ENCODE results near the gene HMGB4.

The HMGB4 gene, protein sequence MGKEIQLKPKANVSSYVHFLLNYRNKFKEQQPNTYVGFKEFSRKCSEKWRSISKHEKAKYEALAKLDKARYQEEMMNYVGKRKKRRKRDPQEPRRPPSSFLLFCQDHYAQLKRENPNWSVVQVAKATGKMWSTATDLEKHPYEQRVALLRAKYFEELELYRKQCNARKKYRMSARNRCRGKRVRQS

GRCh38 chr1:33863779-33864178 lies at the start of gene HMGB4:
Gene HMGB4, plus strand, starts transcription at chr1:33864079. Its CDS starts 113 bp downstream, at chr1:33864192.
- DNase-seq: no peak

- no peak for DNase-seq
Measured at GRCh38 chr1:33814166-33814565, 49.7 kb upstream of the HMGB4 start.

GRCh38 chr1:33815061-33815460 lies 48.8 kb upstream of the HMGB4 start:
- DNase-seq: no peak

DNA sequence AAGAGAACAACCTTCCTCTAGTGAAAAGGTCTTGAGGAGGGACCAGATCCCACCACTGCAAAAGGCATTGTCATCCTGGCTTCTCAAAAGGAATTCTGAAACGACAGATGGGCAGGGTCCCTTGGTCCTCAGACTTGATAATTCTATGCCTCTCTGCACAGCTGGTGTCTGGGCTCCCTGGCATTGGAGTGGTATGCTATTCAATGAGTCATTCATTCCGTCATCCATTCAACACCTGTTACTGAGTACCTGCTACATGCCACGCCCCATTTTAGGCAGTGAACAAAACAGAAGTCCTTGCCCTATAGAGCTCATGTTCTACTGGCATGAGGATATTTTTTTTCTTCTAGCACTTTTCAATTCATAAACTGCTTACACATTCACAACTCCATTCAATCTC lies 45.8 kb upstream of the HMGB4 start:
- no peak for DNase-seq

GRCh38 chr1:33819290-33819912 lies 44.5 kb upstream of the HMGB4 start:
- DNase-seq: no peak

GRCh38 chr1:33819913-33820311 lies 44.0 kb upstream of the HMGB4 start:
- no peak for DNase-seq

DNA sequence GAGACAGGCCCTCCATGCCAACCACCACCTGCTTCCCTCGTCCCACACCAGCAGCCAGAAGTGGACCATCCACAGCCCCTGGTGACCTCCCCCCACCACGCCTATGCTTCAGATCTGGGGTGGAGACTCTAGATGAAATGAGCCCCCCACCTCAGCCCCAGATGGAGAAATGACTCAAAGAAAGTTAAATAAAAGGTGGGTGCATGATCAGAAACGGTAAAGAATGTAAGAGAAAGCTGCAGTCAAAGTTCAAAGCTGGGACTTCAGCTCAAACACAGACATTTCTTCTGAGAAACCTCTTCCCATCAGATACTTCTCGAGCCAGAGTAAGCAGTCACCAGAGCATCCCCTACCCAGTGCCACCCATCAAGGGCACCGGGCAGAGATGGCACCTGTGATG lies 43.1 kb upstream of the HMGB4 start:
- no peak for DNase-seq

GRCh38 chr1:33821291-33821690 lies 42.6 kb upstream of the HMGB4 start:
- DNase-seq: no peak

DNA sequence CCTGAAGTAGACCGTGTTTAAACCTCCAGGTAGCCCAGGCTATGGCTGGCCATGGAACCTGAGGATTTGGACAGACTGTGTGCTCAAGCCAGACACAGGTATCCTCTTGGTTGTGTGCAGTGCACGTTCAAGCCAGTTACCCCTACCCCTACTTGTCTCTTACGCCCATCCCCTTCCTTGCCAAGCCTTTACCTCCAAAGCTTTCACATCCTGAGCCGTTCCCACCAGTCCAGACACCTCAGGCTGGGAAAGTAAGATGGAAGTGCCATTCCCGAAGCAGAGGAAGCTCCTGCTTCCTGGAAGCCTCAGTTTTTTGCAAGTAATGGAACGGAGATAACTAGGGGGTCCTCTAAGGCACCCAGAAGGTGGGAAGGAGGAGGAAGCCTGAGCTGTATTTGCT lies 41.5 kb upstream of the HMGB4 start:
- no peak for DNase-seq

DNA sequence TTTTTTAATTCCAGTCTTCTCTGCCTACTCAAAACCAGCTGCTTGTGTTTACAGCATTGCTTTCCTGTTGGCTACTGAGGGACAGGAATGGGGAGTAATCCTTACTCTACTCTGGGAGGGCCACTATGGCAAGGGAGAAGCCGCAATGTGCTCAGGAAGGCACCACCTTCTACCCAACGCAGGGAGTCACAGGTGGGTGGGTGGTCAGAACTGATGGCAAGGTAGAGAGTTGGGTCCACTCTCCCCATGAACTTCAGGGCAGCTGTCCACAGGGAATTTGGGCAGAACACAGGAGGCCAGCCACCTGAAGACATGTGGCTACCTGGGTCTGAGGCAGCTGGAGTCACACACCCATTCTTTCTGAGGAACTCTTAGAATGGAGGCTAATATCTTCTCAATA lies 40.5 kb upstream of the HMGB4 start:
- no peak for DNase-seq

- no peak for DNase-seq
Measured at GRCh38 chr1:33823830-33824229, 40.0 kb upstream of the HMGB4 start.

DNA sequence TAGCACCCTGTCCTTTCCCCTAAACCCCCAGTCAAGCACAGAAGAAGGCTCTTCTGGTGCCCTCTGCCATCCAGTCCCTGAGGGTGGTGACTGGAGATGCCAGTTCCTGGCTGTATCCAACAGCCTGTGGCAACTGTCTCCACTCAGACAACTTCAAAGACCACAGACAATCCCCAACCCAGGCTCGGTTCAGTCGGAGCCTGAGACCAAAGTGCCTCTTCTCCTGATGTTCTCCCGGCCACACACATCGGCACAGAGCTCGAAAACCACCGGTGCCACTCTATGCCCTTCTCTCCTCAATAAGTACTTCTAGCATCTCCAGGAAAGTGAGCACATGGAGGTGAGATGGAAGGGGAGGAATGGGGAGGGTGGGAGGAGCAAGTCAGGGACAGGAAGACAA lies 39.6 kb upstream of the HMGB4 start:
- DNase-seq: no peak

- no peak for DNase-seq
Measured at GRCh38 chr1:33824971-33825370, 38.9 kb upstream of the HMGB4 start.

DNA sequence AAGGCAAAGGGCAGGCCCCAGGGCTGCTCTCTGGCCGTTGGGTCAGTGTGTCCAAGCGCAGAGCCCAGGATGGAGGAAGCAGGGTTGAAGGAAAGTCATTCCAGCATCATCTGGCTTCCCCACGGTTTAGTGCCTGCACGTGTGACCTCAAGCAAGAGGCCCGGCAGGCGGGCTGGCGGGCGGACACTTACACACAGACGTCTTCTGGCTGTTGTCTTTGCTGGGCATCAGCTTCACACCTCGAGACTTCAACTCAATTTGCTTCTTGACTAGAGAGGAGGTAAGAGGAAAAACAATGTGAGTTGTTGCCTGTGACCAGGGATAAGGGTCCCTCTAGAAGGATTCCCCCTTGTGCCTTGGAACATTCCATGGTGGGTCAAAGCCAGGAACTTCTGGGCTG lies 38.4 kb upstream of the HMGB4 start:
- DNase-seq: no peak

- no peak for DNase-seq
Measured at GRCh38 chr1:33826311-33826710, 37.6 kb upstream of the HMGB4 start.

DNA sequence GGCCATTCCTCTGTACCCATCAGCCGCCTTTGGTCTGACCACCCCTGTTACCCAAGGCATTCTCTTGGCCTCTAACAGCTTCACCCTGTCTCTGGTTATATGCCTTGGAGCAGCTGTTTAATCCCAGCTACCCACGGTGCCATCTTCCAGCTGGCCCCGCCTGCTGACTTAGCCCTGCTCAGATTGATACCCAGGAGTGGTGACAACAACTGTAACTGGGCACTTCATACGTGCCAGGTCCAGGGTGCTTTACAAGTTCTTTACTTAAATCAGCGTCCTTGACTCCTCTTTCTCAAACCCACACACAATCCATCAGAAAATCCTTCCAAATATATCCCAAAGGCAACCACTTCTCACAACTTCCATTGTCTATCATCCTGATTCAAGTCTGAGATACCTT lies 37.2 kb upstream of the HMGB4 start:
- no peak for DNase-seq

DNA sequence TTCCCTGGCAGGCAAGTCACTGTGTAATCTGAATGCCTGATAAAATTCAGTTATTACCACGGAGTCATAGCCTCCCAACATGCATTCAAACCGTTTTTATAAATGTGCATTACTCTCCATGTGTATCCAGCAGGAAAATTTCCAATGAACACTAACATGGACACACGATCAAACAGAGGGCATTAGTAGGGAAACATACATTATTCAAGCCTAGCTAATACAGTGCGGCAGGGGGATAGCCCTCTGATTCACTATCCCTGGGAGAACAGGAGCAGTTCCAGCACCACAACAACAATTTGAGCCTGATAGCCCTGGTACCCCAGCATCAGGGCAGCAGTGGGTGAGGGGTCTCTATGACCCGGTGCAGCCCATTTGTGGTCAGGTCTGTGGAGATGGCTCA lies 35.8 kb upstream of the HMGB4 start:
- DNase-seq: no peak

DNA sequence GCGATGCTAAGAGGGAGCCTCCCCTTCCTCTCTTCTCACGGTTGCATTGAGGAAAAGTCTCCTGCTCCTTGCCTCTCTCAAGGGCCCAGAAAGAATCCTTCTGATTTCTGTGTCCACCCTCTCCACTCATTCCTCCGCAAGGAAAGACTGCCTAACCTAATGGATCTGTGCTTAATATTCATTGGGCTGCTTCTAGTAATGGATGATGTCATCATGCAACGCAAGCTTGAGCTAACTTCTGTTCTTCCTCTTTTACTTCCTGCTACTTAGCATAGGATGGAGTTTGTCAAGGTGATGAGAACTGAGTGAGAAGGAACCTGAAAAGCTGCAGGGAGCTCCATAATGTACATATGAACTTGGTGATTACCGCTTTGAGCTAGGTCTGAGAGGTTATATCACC lies 35.2 kb upstream of the HMGB4 start:
- DNase-seq: no peak

DNA sequence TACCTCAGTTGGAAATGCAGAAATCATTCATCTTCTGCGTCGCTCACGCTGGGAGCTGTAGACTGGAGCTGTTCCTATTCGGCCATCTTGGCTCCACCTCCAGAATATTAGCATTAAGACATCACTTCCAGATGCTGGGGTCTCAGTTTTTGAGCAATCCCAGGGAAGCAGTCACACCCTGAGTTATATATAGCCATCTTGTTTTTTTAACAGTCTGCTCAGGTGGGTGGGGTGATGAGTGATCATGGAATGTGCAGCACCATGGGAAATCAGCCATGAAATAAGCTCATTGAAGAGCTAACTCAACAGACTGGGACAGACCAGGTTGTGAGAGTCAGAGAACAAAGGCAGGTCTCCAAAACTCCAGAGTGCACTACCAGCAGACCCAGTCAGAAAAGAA lies 27.0 kb upstream of the HMGB4 start:
- DNase-seq: no peak

DNA sequence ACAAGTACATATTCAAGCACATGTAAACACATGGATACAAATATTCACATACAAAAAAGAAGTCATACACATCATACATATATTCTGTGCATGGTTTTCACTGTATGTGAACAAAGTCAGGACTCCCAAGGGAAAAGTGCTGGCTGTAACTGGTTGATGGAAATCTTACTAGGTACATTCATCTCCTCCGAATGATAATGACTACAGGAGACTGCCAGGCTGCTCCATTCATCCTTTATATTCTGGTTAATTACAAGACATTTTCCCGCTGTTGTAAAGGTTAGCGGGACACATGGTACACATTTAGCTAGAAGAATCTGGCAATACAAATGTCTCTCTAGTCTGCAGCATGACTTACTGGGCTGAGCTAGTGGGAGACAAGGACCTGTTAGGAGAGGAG lies 26.2 kb upstream of the HMGB4 start:
- DNase-seq: no peak

- no peak for DNase-seq
Measured at GRCh38 chr1:33841494-33841893, 22.4 kb upstream of the HMGB4 start.

DNA sequence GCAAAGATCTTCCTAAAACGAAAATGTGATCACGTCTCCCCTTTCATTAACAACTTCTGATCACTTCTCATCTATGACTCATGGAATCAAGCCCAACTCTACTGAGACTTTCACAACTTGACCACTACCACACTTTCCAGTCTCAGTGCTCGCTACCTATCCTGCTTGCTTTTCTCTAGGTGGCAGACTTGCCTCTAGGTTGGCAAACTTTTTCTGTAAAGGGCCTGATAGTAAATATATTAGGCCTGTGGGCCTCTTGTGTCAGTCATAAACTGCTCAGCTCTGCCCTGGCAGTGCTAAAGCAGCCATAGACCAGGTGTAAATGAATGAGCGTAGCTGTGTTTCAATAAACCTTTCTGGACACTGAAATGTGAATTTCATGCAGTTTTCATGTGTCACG lies 21.5 kb upstream of the HMGB4 start:
- DNase-seq: no peak

- DNase-seq: no peak
Measured at GRCh38 chr1:33844166-33844565, 19.7 kb upstream of the HMGB4 start.

DNA sequence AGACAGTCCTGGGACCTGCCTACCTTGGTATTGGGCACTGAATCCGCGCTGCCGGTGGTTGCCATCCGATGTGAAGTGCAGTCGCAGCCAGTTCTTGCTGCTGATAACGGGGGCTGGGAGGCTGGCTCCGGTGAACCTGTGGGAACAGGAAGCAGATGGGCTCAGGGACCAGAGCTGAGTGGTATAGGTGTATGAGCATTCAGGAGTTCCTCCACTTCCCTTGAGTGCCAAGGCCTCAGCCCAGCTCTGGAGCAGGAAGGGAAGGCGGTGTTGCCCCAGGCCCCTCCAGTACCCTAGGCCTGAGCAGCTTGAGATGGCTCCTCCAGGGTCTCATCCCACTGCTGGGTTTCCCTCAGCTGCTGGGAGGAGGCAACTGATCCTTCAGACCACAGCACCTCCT lies 17.0 kb upstream of the HMGB4 start:
- no peak for DNase-seq

DNA sequence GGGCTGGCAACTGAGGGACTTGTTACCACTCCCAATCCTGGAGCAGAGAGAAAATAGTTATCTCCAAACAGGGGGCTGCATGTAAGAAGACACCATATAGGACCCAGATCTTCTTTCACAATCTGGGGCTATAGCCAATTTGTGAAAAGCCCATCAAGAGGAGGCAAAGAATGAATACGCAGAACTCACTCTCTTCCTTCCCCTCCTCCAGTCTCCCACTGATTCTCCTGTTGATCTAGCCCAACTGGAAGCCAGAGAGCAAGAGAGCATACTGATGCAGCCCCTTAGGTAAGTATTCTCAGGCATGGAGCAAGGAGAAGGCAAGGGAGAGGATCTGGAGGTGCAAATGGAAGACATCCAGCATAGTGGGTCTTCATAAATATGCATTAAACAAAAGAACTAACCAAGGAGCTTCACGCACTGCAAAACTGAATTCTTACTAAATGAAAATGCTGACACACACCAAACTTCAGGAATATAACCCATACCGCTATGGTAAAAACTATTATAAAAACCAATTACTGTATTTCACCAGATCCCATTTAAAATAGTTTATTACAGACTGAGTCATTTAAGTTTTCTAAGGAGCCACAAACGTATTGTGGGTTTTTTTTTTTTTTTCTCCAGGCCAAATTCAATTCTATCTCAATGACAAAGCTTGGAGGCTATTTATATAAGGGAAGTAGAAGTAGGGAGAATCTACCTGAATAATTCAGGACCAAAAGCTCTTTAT lies 15.5 kb upstream of the HMGB4 start:
- DNase-seq: no peak
